T-helper 17 cell (primary cell): ENCODE data around the gene TMEM120B. TPM values are rescaled to one million over a fixed set of nuclear protein-coding genes. Genes with fewer than 3 reads are reported as not detected.
"Not testable (repeated sequence)": the region's sequence is repeated elsewhere in the genome, so short reads cannot be mapped to it uniquely, and the experiment has no call there.

Experiments
- ATAC-seq: fragments of 150-1000 bp; cut with Tn5 transposase; 2 replicates; pipeline ENCODE4 v1.10.0; 2021; ENCODE audit warnings: mild to moderate bottlenecking, moderate library complexity
- DNase-seq, 3 donors: peaks; one replicate each; pipeline versions ENCODE4 v3.0.0 to v3.0.0-alpha.2; 2020 to 2021
- H3K9me3 ChIP-seq: one replicate; pipeline ENCODE4 v1.7.0; 2013; ENCODE audit warnings: low read length, mild to moderate bottlenecking; ENCODE audit not compliant: control insufficient read depth, poor library complexity, severe bottlenecking
- H3K27ac Mint-ChIP-seq: one replicate; pipeline ENCODE4 v1.8.0; 2022; ENCODE audit warnings: mild to moderate bottlenecking, moderate library complexity, mixed read lengths
- H3K27me3 Mint-ChIP-seq: one replicate; pipeline ENCODE4 v1.8.0; 2022; ENCODE audit warnings: mixed read lengths
- H3K36me3 Mint-ChIP-seq: one replicate; pipeline ENCODE4 v1.8.0; 2022; ENCODE audit warnings: low read depth, mixed read lengths
- H3K4me1 Mint-ChIP-seq: one replicate; pipeline ENCODE4 v1.8.0; 2022; ENCODE audit warnings: mild to moderate bottlenecking, mixed read lengths
- H3K4me3 Mint-ChIP-seq: one replicate; pipeline ENCODE4 v1.8.0; 2022; ENCODE audit warnings: mild to moderate bottlenecking, moderate library complexity, mixed read lengths
- total RNA-seq, 4 donors: library from RNA in 2 of 4; stranded (reverse) in 2 of 4; gene quantifications; one replicate each; pipeline ENCODE4 v1.2.3 and lab custom pipeline; 2022 to 2026

TMEM120B gene
- total RNA-seq, 2 donors from 2014 or later = 6.9 to 7.0 TPM

DNA sequence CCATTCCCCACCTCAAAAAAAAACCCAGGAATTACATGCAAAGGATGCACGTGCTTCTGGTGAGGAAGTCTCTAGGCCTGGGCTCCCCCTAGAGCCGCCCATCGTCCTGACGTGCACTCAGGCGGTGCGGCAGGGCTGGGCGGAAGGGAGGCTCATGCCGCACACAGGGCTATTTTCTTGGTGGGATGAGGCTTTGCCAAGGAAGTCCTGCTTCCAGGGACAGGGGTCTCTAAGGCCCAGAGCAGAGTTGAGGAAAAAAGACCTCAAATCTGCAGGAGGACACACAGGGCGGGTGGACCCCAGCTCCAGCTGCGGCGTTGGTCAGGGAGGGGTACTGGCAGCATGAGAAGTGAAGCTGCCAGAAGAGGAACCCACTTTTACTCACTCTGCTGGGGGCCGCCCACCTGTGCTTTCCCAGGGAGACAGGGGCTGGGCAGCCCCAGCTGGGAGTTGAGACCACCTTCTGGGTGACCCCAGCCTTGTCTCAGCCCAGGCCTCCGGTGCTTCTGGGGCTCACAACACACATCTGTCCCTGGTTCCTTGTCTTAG lies 76.8 kb downstream of the TMEM120B start:
- ATAC-seq (peak; percentile 21), DNase-seq (peak in 2 of 3 donors; percentile 43 to 46)
- H3K36me3 Mint-ChIP-seq = peaks cover 4% of the 10 kb centered on the region
- H3K27ac Mint-ChIP-seq = peak overlapping the region; percentile 100
- no peaks in the 10 kb centered on the region for H3K9me3 ChIP-seq
- peaks cover 56% of the 10 kb centered on the region for H3K4me1 Mint-ChIP-seq
- H3K4me3 Mint-ChIP-seq = peak overlapping the region; percentile 98
- H3K27me3 Mint-ChIP-seq = no peaks in the 10 kb centered on the region

DNA sequence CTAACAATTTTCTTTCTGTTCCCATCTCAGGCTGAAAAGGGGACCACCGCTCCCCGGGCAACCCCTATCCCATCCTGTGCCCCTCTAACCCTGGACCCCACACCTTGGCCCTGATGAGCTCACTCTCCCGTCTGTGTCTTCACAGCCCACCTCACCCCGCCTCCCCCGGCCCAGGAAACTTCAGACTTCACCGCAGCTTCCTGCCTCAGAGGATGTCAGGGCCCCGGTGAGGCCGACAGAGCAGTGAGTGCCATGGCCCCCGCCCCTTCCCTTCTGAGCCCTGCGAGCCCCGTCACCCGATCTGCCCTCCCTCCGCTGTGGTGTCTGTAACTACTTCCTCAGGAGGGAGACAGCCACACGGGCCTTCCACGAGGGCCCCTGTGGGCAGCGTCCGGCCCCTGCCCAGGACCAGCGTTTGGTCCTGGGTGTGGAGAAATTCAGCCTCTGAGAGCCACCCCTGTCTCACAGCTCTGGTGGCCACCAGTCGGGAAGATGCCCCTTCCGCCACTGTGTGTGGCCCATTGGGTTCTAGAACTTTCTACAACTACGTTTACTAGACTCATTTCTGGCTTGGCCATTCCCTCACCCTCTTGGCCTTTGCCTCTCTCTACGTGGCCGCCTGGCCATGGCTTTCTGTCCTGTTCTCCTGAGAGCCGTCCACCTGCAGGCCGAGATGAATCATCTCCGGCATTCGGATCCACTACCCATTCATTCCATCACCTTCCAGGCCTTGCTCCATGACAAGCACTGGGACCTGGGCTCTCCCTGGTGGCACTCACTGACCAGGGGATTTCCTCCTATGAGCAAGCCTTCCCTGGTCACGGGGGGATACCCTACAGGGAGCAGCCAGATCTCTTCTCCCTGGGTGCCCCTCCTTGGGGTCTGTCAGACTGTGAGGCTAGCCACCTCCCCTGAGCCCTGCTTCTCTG lies 77.5 kb downstream of the TMEM120B start:
- peaks cover 4% of the 10 kb centered on the region for H3K36me3 Mint-ChIP-seq
- peak; percentile 71 for ATAC-seq
- DNase-seq = peak; percentile 87 to 92 (median 91)
- peak overlapping the region; percentile 98 for H3K4me3 Mint-ChIP-seq
- no peaks in the 10 kb centered on the region for H3K27me3 Mint-ChIP-seq
- peak overlapping the region; percentile 100 for H3K27ac Mint-ChIP-seq
- peaks cover 57% of the 10 kb centered on the region for H3K4me1 Mint-ChIP-seq
- no peaks in the 10 kb centered on the region for H3K9me3 ChIP-seq

DNA sequence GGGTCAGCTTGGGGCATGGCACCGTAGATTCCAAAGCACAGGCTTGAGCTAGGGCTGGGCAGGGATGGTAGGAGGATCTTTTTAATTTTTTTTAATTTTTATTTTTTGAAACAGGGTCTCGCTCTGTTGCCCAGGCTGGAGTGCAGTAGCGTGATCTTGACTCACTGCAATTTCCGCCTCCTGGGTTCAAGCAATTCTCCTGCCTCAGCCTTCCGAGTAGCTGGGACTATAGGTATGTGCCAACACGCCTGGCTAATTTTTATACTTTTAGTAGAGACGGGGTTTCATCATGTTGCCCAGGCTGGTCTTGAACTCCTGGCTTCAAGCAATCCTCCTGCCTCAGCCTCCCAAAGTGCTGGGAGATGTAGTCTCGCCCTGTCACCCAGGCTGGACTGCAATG lies 78.2 kb downstream of the TMEM120B start:
- H3K4me1 Mint-ChIP-seq = peaks cover 59% of the 10 kb centered on the region
- H3K9me3 ChIP-seq, H3K36me3 Mint-ChIP-seq, ATAC-seq, DNase-seq, H3K27me3 Mint-ChIP-seq: not testable (repeated sequence)
- H3K27ac Mint-ChIP-seq = peak overlapping the region; percentile 100
- peak overlapping the region; percentile 98 for H3K4me3 Mint-ChIP-seq

DNA sequence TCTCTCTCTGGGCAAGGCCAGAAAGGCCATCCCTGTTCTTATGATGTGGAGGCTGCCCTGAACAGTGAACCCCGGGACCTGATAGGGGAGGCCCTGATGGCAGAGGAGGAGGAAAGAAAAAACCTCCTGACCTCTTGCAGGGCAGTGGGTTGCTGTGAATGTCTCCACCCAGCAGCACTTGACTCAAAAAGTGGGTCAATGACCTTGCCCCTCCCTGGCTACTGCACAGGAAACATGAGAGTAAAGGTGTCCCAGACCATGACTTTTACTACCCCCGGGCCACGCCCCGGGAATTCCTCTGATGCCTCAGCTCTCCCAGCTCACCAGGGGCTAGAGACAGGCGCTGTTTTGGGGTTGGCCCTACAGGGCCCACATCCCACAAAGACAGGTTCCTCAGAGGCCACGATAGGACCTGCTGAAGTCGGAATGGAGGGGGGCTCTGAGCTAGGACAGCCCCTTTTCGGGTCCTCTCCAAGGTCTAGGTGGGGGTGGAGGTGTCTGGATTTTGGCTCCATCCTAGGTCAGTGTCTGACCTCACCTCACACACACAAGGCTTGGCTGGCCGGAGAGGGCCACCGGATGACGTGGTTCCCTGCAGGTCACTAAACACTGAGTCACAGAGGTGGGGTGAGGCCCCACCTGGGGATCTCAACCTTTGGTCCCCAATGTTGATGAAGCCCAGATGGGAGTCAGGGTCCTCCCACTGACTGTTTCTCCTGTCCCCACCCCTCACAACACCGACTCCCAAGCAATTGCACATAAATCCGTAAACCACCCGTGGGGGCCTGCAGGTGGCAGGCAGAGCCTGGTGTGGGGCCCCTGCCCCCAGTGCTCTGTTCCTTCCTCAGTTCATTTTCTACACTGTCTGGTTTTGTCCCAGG lies 79.4 kb downstream of the TMEM120B start:
- DNase-seq = peak in 2 of 3 donors; percentile 39 to 50
- H3K27ac Mint-ChIP-seq = peak overlapping the region; percentile 100
- H3K9me3 ChIP-seq = no peaks in the 10 kb centered on the region
- no peaks in the 10 kb centered on the region for H3K27me3 Mint-ChIP-seq
- H3K36me3 Mint-ChIP-seq = peaks cover 4% of the 10 kb centered on the region
- peak overlapping the region; percentile 98 for H3K4me3 Mint-ChIP-seq
- ATAC-seq = no peak
- H3K4me1 Mint-ChIP-seq = peaks cover 50% of the 10 kb centered on the region

GRCh38 chr12:121792607-121793439 lies 80.3 kb downstream of the TMEM120B start:
- Mint-ChIP-seq H3K36me3 (peaks cover 4% of the 10 kb centered on the region), H3K27ac (peak overlapping the region; percentile 100), H3K27me3 (no peaks in the 10 kb centered on the region), H3K4me1 (peaks cover 49% of the 10 kb centered on the region), H3K4me3 (peak overlapping the region; percentile 98)
- DNase-seq (peak; percentile 47 to 49 (median 49)), ATAC-seq (peak; percentile 9)
- H3K9me3 ChIP-seq = no peaks in the 10 kb centered on the region

DNA sequence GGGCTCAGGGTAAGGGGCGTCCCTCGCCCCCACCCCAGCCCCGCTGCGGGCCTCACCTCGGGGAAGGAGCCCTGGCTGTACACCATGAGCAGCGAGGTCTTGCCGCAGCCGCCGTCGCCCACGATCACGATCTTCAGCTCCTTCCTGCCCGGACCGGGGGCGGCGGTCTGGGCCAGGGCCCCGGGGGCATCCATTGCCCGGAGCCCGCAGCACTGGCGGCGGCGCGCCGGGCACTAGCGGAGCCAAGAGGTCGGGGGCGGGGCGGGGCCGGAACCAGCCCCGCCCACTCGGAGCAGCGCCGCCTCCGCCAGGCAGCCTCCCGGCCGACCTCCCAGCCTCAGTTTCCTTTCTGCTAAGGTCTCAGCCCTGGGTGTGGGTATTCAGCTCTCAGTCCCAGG lies 80.9 kb downstream of the TMEM120B start, which contains the start of gene RHOF:
Gene RHOF, minus strand, starts transcription at position 249 of the 398 bp plus-strand sequence. Its CDS starts 55 bp downstream, at position 194.
- H3K9me3 ChIP-seq = no peaks in the 10 kb centered on the region
- DNase-seq (peak in 2 of 3 donors; percentile 38 to 66), ATAC-seq (peak; percentile 9)
- Mint-ChIP-seq H3K36me3 (peaks cover 4% of the 10 kb centered on the region), H3K27me3 (no peaks in the 10 kb centered on the region), H3K4me1 (peaks cover 50% of the 10 kb centered on the region), H3K4me3 (peak within 1 kb of the TSS; percentile 98), H3K27ac (peak within 1 kb of the TSS; percentile 100)

DNA sequence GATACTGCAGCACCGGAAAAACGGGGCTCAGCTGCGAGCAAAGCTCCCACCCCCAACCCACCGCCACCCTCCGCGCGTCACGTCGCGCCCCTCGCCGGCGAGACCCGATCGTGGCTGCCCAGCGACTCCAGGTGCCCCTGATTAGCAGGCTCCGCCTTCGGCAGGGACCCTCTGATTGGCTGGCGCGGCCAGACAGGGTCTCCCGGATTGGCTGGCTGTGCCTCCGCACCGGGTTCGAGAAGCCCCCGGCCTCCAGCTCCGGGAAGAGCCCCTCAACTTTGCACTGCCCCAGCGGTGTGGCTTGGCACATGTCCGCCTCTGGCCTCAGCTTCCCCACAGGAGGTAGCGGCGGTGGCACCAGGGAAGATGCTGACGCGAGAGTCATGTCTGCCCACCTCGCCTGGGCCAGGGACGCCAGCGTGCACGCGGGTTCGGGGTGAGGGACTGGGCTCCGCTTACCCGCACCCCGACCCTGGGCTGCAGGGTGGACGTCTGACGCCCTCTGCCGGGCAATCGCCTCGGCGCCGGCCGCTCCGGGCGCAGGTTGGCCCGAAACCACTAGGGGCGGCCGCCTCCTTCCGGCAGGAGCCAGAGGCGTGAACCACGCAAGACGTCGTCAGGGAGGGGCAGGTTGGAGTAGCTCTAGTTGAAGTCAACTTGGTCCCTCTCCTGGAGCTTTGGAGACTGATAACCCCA lies 81.4 kb downstream of the TMEM120B start:
- H3K4me3 Mint-ChIP-seq = peak overlapping the region; percentile 98
- H3K9me3 ChIP-seq = no peaks in the 10 kb centered on the region
- peak overlapping the region; percentile 96 for H3K27ac Mint-ChIP-seq
- peak; percentile 66 for ATAC-seq
- H3K36me3 Mint-ChIP-seq = peaks cover 6% of the 10 kb centered on the region
- H3K4me1 Mint-ChIP-seq = peaks cover 50% of the 10 kb centered on the region
- DNase-seq = peak; percentile 91 to 98 (median 92)
- H3K27me3 Mint-ChIP-seq = no peaks in the 10 kb centered on the region

- ATAC-seq (peak; percentile 27), DNase-seq (peak in 2 of 3 donors; percentile 44 to 53)
- H3K9me3 ChIP-seq = no peaks in the 10 kb centered on the region
- peak overlapping the region; percentile 96 for H3K27ac Mint-ChIP-seq
- H3K36me3 Mint-ChIP-seq = peaks cover 6% of the 10 kb centered on the region
- H3K4me3 Mint-ChIP-seq = peak overlapping the region; percentile 98
- H3K27me3 Mint-ChIP-seq = no peaks in the 10 kb centered on the region
- H3K4me1 Mint-ChIP-seq = peaks cover 51% of the 10 kb centered on the region
Observed at GRCh38 chr12:121794534-121795033, 82.0 kb downstream of the TMEM120B start.

- H3K4me1 Mint-ChIP-seq = peaks cover 44% of the 10 kb centered on the region
- peaks cover 5% of the 10 kb centered on the region for H3K36me3 Mint-ChIP-seq
- H3K27ac Mint-ChIP-seq = peak overlapping the region; percentile 96
- peak; percentile 26 for ATAC-seq
- no peaks in the 10 kb centered on the region for H3K9me3 ChIP-seq
- DNase-seq = peak; percentile 73 to 77 (median 75)
- H3K4me3 Mint-ChIP-seq = peak overlapping the region; percentile 98
- no peaks in the 10 kb centered on the region for H3K27me3 Mint-ChIP-seq
Observed at GRCh38 chr12:121795034-121795968, 82.7 kb downstream of the TMEM120B start.

DNA sequence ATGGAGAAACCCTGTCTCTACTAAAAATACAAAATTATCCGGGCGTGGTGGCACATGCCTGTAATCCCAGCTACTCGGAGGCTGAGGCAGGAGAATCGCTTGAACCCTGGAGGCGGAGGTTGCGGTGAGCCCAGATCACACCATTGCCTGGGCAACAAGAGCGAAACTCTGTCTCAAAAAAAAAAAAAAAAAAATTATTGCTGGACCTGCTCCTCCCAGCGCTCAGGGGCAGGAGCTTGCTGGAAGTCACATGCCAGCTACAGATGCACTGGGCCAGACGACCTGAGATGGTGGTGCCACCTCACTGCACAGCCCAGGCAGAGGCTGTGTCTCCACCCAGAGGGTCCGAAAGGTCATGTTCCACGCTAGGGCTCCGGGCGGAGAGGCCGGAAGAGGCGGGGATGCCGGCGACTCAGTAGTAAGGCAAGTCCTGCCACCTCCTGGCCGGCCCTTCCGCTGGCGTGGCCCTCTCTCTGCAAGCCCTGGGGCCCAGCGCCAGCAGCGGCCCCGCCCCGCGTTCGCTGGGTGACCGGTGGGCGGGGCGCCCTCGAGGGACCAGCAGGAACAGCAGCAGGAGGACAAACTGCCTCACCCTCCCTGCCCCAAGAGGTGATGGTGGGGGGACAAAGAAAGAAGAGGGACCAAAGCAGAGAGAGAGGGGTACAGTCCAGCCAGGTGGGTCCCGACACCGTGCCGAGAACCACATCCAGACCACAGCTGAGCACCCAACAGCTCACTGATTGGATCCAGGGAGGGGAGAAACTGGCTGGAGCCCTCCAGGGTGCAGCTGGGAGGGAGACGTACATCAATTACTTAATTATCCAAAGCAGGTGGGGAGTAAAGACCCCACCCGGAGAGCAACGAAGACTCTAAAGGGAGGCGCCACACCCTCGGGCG lies 84.6 kb downstream of the TMEM120B start:
- DNase-seq (no peak), ATAC-seq (no peak)
- H3K27me3 Mint-ChIP-seq = no peaks in the 10 kb centered on the region
- H3K4me3 Mint-ChIP-seq = peak overlapping the region; percentile 77
- peak overlapping the region; percentile 83 for H3K27ac Mint-ChIP-seq
- H3K4me1 Mint-ChIP-seq = peaks cover 43% of the 10 kb centered on the region
- H3K9me3 ChIP-seq = no peaks in the 10 kb centered on the region
- H3K36me3 Mint-ChIP-seq = peaks cover 7% of the 10 kb centered on the region
